HUES48 (cell line): ENCODE measurements around the gene OAS3.
"Not testable (repeated sequence)": the region's sequence is repeated elsewhere in the genome, so short reads cannot be mapped to it uniquely, and the experiment has no call there.

Experiments
- H3K27ac ChIP-seq: one replicate; pipeline ENCODE4 v1.7.0; 2013; ENCODE audit warnings: low read depth, low read length, inconsistent platforms
- H3K27me3 ChIP-seq: 2 replicates; pipeline ENCODE4 v1.6.1; 2013; ENCODE audit warnings: mild to moderate bottlenecking, low read length; ENCODE audit not compliant: control insufficient read depth, insufficient read depth
- H3K36me3 ChIP-seq: 2 replicates; pipeline ENCODE4 v1.6.1; 2013; ENCODE audit warnings: low read length; ENCODE audit not compliant: control insufficient read depth, insufficient read depth
- H3K4me1 ChIP-seq: 2 replicates; pipeline ENCODE4 v1.6.1; 2013; ENCODE audit warnings: mild to moderate bottlenecking, low read length; ENCODE audit not compliant: control insufficient read depth, insufficient read depth
- H3K4me3 ChIP-seq: 2 replicates; pipeline ENCODE4 v1.5.1; 2013; ENCODE audit warnings: mild to moderate bottlenecking, low read depth, low read length
- H3K9ac ChIP-seq: 2 replicates; pipeline ENCODE4 v1.6.1; 2013; ENCODE audit warnings: mild to moderate bottlenecking, low read depth, low read length, moderate library complexity
- H3K9me3 ChIP-seq: 2 replicates; pipeline ENCODE4 v1.6.1; 2013; ENCODE audit warnings: low read length; ENCODE audit not compliant: control insufficient read depth, insufficient read depth

OAS3 gene

GRCh38 chr12:112941528-112942335 is 3.5 kb downstream of the OAS3 start:
- Histone ChIP-seq H3K27ac (no peak overlapping the region), H3K9ac (no peak overlapping the region), H3K9me3 (no peaks in the 10 kb centered on the region), H3K4me3 (no peak overlapping the region), H3K27me3 (peaks cover 32% of the 10 kb centered on the region), H3K36me3 (no peaks in the 10 kb centered on the region), H3K4me1 (0 out of 2 replicates have a peak, but pooled peaks cover 6% of the 10 kb centered on the region)

GRCh38 chr12:112942572-112942971 is 4.3 kb downstream of the OAS3 start:
- H3K4me3 ChIP-seq: no peak overlapping the region
- no peak overlapping the region for H3K27ac ChIP-seq
- 0 out of 2 replicates have a peak, but pooled peaks cover 6% of the 10 kb centered on the region for H3K4me1 ChIP-seq
- no peaks in the 10 kb centered on the region for H3K36me3 ChIP-seq
- peaks cover 25% of the 10 kb centered on the region for H3K27me3 ChIP-seq
- no peaks in the 10 kb centered on the region for H3K9me3 ChIP-seq
- no peak overlapping the region for H3K9ac ChIP-seq

- H3K4me1 ChIP-seq: no peaks in the 10 kb centered on the region
- H3K27me3 ChIP-seq: peaks cover 9% of the 10 kb centered on the region
- H3K9ac ChIP-seq: no peak overlapping the region
- H3K4me3 ChIP-seq: no peak overlapping the region
- H3K36me3 ChIP-seq: no peaks in the 10 kb centered on the region
- H3K9me3 ChIP-seq: no peaks in the 10 kb centered on the region
- H3K27ac ChIP-seq: no peak overlapping the region
Measured at GRCh38 chr12:112944024-112944690, 5.9 kb downstream of the OAS3 start.

- H3K4me1 ChIP-seq: no peaks in the 10 kb centered on the region
- no peak overlapping the region for H3K9ac ChIP-seq
- no peak overlapping the region for H3K27ac ChIP-seq
- H3K27me3 ChIP-seq: no peaks in the 10 kb centered on the region
- no peaks in the 10 kb centered on the region for H3K36me3 ChIP-seq
- H3K4me3 ChIP-seq: no peak overlapping the region
- no peaks in the 10 kb centered on the region for H3K9me3 ChIP-seq
Measured at GRCh38 chr12:112945515-112945914, 7.2 kb downstream of the OAS3 start.

- Histone ChIP-seq H3K27ac (no peak overlapping the region), H3K4me3 (no peak overlapping the region), H3K4me1 (no peaks in the 10 kb centered on the region), H3K36me3 (no peaks in the 10 kb centered on the region), H3K27me3 (no peaks in the 10 kb centered on the region), H3K9me3 (no peaks in the 10 kb centered on the region), H3K9ac (no peak overlapping the region)
Measured at GRCh38 chr12:112946236-112947000, 8.1 kb downstream of the OAS3 start.

GRCh38 chr12:112947314-112947713 is 9.0 kb downstream of the OAS3 start:
- H3K27me3 ChIP-seq: no peaks in the 10 kb centered on the region
- no peaks in the 10 kb centered on the region for H3K36me3 ChIP-seq
- H3K4me1 ChIP-seq: no peaks in the 10 kb centered on the region
- no peaks in the 10 kb centered on the region for H3K9me3 ChIP-seq
- no peak overlapping the region for H3K27ac ChIP-seq
- no peak overlapping the region for H3K9ac ChIP-seq
- no peak overlapping the region for H3K4me3 ChIP-seq

- H3K9ac ChIP-seq: no peak overlapping the region
- H3K36me3 ChIP-seq: no peaks in the 10 kb centered on the region
- H3K4me3 ChIP-seq: no peak overlapping the region
- H3K9me3 ChIP-seq: no peaks in the 10 kb centered on the region
- no peaks in the 10 kb centered on the region for H3K4me1 ChIP-seq
- H3K27me3 ChIP-seq: no peaks in the 10 kb centered on the region
- no peak overlapping the region for H3K27ac ChIP-seq
Measured at GRCh38 chr12:112947761-112948160, 9.5 kb downstream of the OAS3 start.

- no peaks in the 10 kb centered on the region for H3K27me3 ChIP-seq
- no peaks in the 10 kb centered on the region for H3K9me3 ChIP-seq
- no peak overlapping the region for H3K27ac ChIP-seq
- no peaks in the 10 kb centered on the region for H3K36me3 ChIP-seq
- H3K9ac ChIP-seq: no peak overlapping the region
- no peak overlapping the region for H3K4me3 ChIP-seq
- no peaks in the 10 kb centered on the region for H3K4me1 ChIP-seq
Measured at GRCh38 chr12:112948806-112949205, 10.5 kb downstream of the OAS3 start.

GRCh38 chr12:112950701-112951100 is 12.4 kb downstream of the OAS3 start:
- Histone ChIP-seq H3K36me3 (no peaks in the 10 kb centered on the region), H3K27me3 (no peaks in the 10 kb centered on the region), H3K4me1 (no peaks in the 10 kb centered on the region), H3K9ac (no peak overlapping the region), H3K27ac (no peak overlapping the region), H3K4me3 (no peak overlapping the region), H3K9me3 (no peaks in the 10 kb centered on the region)

- not testable (repeated sequence) for H3K9ac ChIP-seq, H3K36me3 ChIP-seq, H3K4me1 ChIP-seq
Measured at GRCh38 chr12:112957125-112957524, 18.9 kb downstream of the OAS3 start.

GRCh38 chr12:112961074-112961473 is 22.8 kb downstream of the OAS3 start:
- Histone ChIP-seq H3K4me3 (no peak overlapping the region), H3K27me3 (no peaks in the 10 kb centered on the region), H3K4me1 (no peaks in the 10 kb centered on the region), H3K9me3 (peaks cover 18% of the 10 kb centered on the region), H3K36me3 (no peaks in the 10 kb centered on the region), H3K27ac (no peak overlapping the region), H3K9ac (no peak overlapping the region)

More at GRCh38 chr12:112957125-112957524, 18.9 kb downstream of the OAS3 start:
- not testable (repeated sequence) for H3K27me3 ChIP-seq, H3K27ac ChIP-seq, H3K4me3 ChIP-seq
- H3K9me3 ChIP-seq: peaks cover 18% of the 10 kb centered on the region
